Nephron (organoid): ENCODE results near the gene ERVV-1.
"Not testable (repeated sequence)": the region's sequence is repeated elsewhere in the genome, so short reads cannot be mapped to it uniquely, and the experiment has no call there.

Experiments
- H3K27ac Mint-ChIP-seq, 3 experiments: 2 replicates each; pipeline ENCODE4 v1.8.0; 2020; ENCODE audit warnings: mixed read lengths in 3 of 3, mild to moderate bottlenecking in 2 of 3, moderate library complexity in 1 of 3
- H3K27me3 Mint-ChIP-seq: 2 replicates; pipeline ENCODE4 v1.8.0; 2021; ENCODE audit warnings: low read depth, mild to moderate bottlenecking, moderate library complexity, mixed read lengths
- H3K36me3 Mint-ChIP-seq: 2 replicates; pipeline ENCODE4 v1.8.0; 2020; ENCODE audit warnings: low read depth, mixed read lengths
- H3K4me1 Mint-ChIP-seq: 2 replicates; pipeline ENCODE4 v1.8.0; 2020; ENCODE audit warnings: mixed read lengths
- H3K4me3 Mint-ChIP-seq, 3 experiments: 2 replicates each; pipeline ENCODE4 v1.8.0; 2020; ENCODE audit warnings: mild to moderate bottlenecking in 3 of 3, mixed read lengths in 3 of 3, moderate library complexity in 2 of 3
- H3K9me3 Mint-ChIP-seq: 2 replicates; pipeline ENCODE4 v1.8.0; 2020; ENCODE audit warnings: mixed read lengths
- TF ChIP-seq, protein P1 (sequence below), 3 experiments: fragments of 200-600 bp; sonication (generic); IDR thresholded peaks; one replicate each; pipeline ENCODE4 v1.5.0; 2021; ENCODE audit warnings: antibody characterized with exemption in 3 of 3; ENCODE audit not compliant: unreplicated experiment in 3 of 3

Gene ERVV-1

DNA sequence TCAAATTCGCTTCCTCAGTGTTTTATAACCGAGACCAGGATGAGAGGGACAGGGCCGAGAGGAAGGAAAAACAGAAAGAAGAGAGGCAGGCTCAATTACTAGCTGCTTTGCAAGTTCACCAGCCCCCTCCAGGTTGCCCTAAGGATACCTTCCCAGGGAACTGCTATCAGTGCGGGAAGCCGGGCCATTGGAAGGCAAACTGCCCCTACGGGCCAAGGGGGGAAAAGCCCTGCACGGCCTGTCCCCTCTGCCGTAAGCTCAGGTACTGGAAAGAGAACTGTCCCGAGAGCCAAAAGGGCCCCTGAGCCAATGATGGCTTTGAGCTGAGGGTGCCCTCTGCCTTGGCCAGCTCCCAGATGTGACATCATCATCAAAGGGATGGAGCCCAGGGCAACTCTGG, 3.2 kb upstream of the ERVV-1 start:
- Mint-ChIP-seq H3K36me3 (peaks cover 18% of the 10 kb centered on the region), H3K27ac (no peak overlapping the region), H3K4me3 (no peak overlapping the region), H3K9me3 (peaks cover 13% of the 10 kb centered on the region), H3K27me3 (peaks cover 8% of the 10 kb centered on the region), H3K4me1 (no peaks in the 10 kb centered on the region)
- TF ChIP-seq, protein P1, sequence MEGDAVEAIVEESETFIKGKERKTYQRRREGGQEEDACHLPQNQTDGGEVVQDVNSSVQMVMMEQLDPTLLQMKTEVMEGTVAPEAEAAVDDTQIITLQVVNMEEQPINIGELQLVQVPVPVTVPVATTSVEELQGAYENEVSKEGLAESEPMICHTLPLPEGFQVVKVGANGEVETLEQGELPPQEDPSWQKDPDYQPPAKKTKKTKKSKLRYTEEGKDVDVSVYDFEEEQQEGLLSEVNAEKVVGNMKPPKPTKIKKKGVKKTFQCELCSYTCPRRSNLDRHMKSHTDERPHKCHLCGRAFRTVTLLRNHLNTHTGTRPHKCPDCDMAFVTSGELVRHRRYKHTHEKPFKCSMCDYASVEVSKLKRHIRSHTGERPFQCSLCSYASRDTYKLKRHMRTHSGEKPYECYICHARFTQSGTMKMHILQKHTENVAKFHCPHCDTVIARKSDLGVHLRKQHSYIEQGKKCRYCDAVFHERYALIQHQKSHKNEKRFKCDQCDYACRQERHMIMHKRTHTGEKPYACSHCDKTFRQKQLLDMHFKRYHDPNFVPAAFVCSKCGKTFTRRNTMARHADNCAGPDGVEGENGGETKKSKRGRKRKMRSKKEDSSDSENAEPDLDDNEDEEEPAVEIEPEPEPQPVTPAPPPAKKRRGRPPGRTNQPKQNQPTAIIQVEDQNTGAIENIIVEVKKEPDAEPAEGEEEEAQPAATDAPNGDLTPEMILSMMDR (IDR thresholded peaks at IDR 0.05; ENCODE audit: unreplicated experiment in 3 of 3): no peak

GRCh38 chr19:53012006-53012405, 1.7 kb upstream of the ERVV-1 start:
- H3K4me1 Mint-ChIP-seq: no peaks in the 10 kb centered on the region
- TF ChIP-seq, protein P1 (IDR thresholded peaks at IDR 0.05; ENCODE audit: unreplicated experiment in 3 of 3): no peak
- H3K27ac Mint-ChIP-seq: no peak overlapping the region
- no peak overlapping the region for H3K4me3 Mint-ChIP-seq
- H3K9me3 Mint-ChIP-seq: peaks cover 16% of the 10 kb centered on the region
- peaks cover 18% of the 10 kb centered on the region for H3K36me3 Mint-ChIP-seq
- H3K27me3 Mint-ChIP-seq: peaks cover 8% of the 10 kb centered on the region

DNA sequence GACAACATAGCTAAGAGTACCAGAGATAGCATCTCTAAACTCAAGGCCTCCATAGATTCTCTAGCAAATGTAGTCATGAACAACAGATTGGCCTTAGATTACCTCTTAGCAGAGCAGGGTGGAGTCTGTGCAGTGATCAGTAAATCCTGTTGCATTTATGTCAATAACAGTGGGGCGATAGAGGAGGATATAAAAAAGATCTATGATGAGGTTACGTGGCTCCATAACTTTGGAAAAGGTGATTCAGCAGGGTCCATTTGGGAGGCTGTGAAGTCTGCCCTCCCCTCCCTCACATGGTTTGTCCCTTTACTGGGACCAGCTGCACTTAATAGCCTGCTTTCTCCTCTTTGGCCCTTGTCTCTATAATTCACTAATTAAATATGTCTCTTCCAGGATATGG, 1.4 kb downstream of the ERVV-1 start:
- Mint-ChIP-seq H3K4me3 (no peak overlapping the region), H3K36me3 (peaks cover 6% of the 10 kb centered on the region), H3K27ac (no peak overlapping the region), H3K27me3 (peaks cover 1% of the 10 kb centered on the region), H3K9me3 (peaks cover 20% of the 10 kb centered on the region), H3K4me1 (no peaks in the 10 kb centered on the region)
- TF ChIP-seq, protein P1 (IDR thresholded peaks at IDR 0.05; ENCODE audit: unreplicated experiment in 3 of 3): no peak

DNA sequence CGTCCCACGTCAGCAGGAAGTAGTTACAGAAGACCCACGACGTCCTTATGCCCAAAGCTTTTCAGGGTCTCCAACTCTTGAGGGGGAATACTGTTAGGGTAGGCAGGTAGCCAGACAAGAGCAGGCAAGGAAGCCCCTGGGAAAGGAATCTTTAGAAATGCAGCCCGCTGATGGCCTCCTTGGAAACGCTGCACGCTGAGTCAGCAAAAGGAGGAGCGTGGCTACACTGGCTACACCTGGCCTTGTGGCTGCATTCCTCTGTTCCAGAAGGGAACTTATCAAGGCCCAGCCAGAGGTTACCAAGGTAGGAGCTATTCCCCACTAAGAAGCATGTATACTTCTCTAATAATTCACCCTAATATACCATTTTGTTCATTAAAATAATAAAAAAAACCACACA, 2.0 kb downstream of the ERVV-1 start:
- H3K4me3 Mint-ChIP-seq: no peak overlapping the region
- H3K27me3 Mint-ChIP-seq: no peaks in the 10 kb centered on the region
- TF ChIP-seq, protein P1 (IDR thresholded peaks at IDR 0.05; ENCODE audit: unreplicated experiment in 3 of 3): no peak
- no peaks in the 10 kb centered on the region for H3K4me1 Mint-ChIP-seq
- no peak overlapping the region for H3K27ac Mint-ChIP-seq
- peaks cover 12% of the 10 kb centered on the region for H3K36me3 Mint-ChIP-seq
- peaks cover 25% of the 10 kb centered on the region for H3K9me3 Mint-ChIP-seq

GRCh38 chr19:53019684-53020083, 6.0 kb downstream of the ERVV-1 start:
- Mint-ChIP-seq H3K27me3 (no peaks in the 10 kb centered on the region), H3K4me1 (no peaks in the 10 kb centered on the region), H3K4me3 (no peak overlapping the region), H3K36me3 (peaks cover 17% of the 10 kb centered on the region), H3K27ac (no peak overlapping the region), H3K9me3 (peaks cover 26% of the 10 kb centered on the region)
- TF ChIP-seq, protein P1 (IDR thresholded peaks at IDR 0.05; ENCODE audit: unreplicated experiment in 3 of 3): no peak

- peaks cover 16% of the 10 kb centered on the region for H3K9me3 Mint-ChIP-seq
- not testable (repeated sequence) for H3K4me1 Mint-ChIP-seq, H3K36me3 Mint-ChIP-seq, H3K27ac Mint-ChIP-seq, H3K4me3 Mint-ChIP-seq, H3K27me3 Mint-ChIP-seq
Observed at GRCh38 chr19:53028306-53028705, 14.6 kb downstream of the ERVV-1 start.
